RWPE1 (cell line): ENCODE measurements around the gene NUP62CL.

Experiments
- CTCF ChIA-PET: fragments of 350-600 bp; sonication (Branson Sonifier 250); formaldehyde crosslinking; extraction: SDS; loops from one replicate; lab custom pipeline; 2021; lab: Yijun Ruan, JAX
- POLR2A ChIA-PET: fragments of 400-600 bp; formaldehyde crosslinking; extraction: SDS; loops from one replicate; lab custom pipeline; 2020; ENCODE audit warnings: antibody characterized with exemption; ENCODE audit not compliant: low non-redundant PET; lab: Yijun Ruan, JAX
- DNase-seq: peaks from one replicate; pipeline ENCODE4 v3.0.0; 2012; ENCODE audit warnings: low spot score
- H3K27ac ChIP-seq: fragments of 450-650 bp; 2 replicates; pipeline ENCODE4 v1.5.1; 2017
- TF ChIP-seq, protein P1 (sequence below): fragments of 450-650 bp; conservative IDR thresholded peaks from 2 replicates; pipeline ENCODE4 v1.5.1; 2017; ENCODE audit warnings: low read depth, mild to moderate bottlenecking

NUP62CL gene

DNA sequence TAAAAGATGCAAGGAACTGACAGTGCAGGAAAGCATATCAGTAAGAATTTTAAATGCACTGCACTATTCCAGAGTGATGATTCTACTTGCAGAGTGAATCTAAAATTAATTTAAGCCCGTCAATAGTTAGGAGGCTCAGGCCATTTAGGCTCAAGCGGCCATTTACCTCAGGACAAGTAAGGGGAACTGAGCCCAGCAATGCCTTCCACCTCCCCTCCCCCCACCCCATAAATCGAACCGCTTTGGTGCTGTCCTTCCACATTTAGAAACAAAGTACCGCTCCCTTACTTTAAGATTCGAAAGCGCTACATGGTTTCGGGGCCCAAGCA lies 88.3 kb downstream of the NUP62CL start:
- peak overlapping the region; percentile 73 for H3K27ac ChIP-seq
- POLR2A ChIA-PET, result no interaction called here
- DNase-seq, result no peak
- TF ChIP-seq, protein P1, sequence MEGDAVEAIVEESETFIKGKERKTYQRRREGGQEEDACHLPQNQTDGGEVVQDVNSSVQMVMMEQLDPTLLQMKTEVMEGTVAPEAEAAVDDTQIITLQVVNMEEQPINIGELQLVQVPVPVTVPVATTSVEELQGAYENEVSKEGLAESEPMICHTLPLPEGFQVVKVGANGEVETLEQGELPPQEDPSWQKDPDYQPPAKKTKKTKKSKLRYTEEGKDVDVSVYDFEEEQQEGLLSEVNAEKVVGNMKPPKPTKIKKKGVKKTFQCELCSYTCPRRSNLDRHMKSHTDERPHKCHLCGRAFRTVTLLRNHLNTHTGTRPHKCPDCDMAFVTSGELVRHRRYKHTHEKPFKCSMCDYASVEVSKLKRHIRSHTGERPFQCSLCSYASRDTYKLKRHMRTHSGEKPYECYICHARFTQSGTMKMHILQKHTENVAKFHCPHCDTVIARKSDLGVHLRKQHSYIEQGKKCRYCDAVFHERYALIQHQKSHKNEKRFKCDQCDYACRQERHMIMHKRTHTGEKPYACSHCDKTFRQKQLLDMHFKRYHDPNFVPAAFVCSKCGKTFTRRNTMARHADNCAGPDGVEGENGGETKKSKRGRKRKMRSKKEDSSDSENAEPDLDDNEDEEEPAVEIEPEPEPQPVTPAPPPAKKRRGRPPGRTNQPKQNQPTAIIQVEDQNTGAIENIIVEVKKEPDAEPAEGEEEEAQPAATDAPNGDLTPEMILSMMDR, result no peak
- CTCF ChIA-PET, result no interaction called here

DNA sequence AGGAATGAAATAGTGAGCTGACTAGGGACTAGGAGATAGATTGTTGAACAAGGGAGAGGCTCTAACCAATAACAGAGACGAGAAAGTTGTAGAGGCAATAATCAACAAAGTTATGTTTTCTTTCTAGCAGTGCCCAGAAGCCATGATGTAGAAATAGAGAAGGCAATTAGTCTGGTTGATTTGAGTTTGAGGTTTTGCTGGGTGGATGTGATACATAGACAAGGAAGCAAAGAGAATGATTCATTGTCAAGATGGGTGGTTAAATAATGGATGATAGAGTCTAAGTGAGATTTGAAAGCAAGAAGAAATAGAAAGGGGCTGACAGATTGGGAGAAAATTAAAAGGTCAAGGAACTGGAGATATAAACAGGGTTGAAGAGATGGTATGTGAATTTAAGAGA lies 98.8 kb downstream of the NUP62CL start:
- no peak overlapping the region for H3K27ac ChIP-seq
- TF ChIP-seq, protein P1, result no peak
- CTCF ChIA-PET, result no interaction called here
- DNase-seq, result no peak
- POLR2A ChIA-PET, result no interaction called here

DNA sequence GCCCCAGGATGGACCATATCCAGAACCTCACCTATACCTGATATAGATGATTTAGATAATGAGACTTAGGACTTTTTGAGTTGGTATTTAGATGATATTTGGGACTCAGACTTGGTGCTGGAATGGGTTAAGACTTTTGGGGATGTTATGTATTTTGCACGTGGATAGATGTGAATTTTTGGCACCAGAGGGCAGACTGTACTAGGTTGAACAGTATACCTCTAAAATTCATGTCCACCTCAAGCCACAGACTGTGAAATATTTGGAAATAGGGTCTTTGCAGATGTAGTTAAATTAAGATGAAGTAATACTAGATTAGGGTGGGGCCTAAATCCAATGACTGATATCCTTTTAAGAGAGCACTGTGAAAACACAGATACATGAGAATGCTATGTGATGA lies 103.3 kb downstream of the NUP62CL start:
- DNase-seq, result no peak
- ChIA-PET CTCF (no interaction called here), POLR2A (no interaction called here)
- TF ChIP-seq, protein P1, result no peak
- H3K27ac ChIP-seq, result no peak overlapping the region

DNA sequence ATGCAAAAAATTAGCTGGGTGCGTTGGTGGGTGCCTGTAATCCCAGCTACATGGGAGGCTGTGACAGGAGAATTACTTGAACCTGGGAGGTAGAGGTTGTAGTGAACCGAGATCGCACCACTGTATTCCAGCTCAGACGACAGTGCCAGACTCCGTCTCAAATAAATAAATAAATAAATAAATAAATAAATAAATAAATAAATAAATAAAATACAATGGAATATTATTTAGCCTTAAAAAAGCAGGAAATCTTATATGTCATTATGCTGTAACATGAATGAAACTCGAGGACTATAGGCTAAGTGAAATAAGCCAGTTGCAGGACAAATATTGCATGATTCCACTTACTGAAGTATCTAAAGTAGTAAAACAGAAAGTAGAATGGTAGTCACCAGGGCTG lies 130.1 kb downstream of the NUP62CL start:
- TF ChIP-seq, protein P1, result no peak
- no peak overlapping the region for H3K27ac ChIP-seq
- ChIA-PET CTCF (no interaction called here), POLR2A (no interaction called here)
- no peak for DNase-seq
